PFSK-1 (cell line): ENCODE results near the gene ZNF652.

Experiments used
- TAF1 ChIP-seq: IDR thresholded peaks from 2 replicates; pipeline ENCODE4 v1.6.1; 2012; ENCODE audit warnings: low read length, control low read depth, borderline replicate concordance; ENCODE audit not compliant: insufficient read depth
- TF ChIP-seq, protein P1 (sequence below), 2 experiments: IDR thresholded peaks; 2 replicates each; pipeline versions ENCODE4 v1.6.1 to v1.8.0; 2011 to 2012; ENCODE audit warnings: low read depth in 2 of 2, low read length in 2 of 2, control low read depth in 1 of 2, inconsistent platforms in 1 of 2, mild to moderate bottlenecking in 1 of 2, moderate library complexity in 1 of 2; ENCODE audit not compliant: insufficient read depth in 1 of 2

DNA sequence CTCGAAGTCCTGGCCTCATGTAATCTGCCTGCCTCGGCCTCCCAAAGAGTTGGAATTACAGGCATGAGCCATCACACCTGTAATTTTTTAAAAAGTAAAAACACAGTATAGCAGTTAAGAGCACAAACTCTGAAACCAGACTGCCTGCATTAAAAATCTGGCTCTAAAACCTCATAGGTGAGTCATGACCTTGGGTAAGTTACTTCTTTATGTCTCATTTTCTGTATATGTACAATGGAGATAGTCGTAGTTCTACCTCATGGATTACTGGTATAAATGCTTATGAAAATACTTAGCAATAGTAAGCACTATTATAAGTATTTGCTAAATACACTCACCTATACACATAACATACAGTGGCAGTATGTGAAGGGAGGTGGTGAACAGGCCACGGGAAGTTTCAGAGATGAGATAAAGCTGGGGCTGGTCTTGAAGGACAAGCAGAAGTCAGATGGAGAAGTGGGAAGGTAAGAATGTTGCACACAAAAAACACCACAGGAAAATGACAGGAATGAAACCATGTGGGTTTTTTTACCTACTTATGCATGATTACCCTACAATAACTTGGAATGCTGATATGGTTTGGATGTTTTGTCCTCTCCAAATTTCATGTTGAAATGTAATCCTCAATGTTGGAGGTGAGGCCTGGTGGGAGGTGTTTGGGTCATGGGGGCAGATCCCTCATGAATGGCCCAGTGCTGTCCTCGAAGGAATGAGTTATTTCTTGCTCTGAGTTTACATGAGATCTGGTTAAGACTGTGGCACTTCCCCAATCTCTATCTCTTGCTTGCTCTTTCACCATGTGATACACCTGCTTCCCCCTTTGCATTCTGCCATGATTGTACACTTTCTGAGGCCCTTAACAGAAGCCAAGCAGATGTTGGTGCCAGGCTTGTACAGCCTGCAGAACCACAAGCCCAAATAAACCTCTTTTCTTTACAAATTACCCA is 33.9 kb downstream of the ZNF652 start:
- TF ChIP-seq, protein P1, sequence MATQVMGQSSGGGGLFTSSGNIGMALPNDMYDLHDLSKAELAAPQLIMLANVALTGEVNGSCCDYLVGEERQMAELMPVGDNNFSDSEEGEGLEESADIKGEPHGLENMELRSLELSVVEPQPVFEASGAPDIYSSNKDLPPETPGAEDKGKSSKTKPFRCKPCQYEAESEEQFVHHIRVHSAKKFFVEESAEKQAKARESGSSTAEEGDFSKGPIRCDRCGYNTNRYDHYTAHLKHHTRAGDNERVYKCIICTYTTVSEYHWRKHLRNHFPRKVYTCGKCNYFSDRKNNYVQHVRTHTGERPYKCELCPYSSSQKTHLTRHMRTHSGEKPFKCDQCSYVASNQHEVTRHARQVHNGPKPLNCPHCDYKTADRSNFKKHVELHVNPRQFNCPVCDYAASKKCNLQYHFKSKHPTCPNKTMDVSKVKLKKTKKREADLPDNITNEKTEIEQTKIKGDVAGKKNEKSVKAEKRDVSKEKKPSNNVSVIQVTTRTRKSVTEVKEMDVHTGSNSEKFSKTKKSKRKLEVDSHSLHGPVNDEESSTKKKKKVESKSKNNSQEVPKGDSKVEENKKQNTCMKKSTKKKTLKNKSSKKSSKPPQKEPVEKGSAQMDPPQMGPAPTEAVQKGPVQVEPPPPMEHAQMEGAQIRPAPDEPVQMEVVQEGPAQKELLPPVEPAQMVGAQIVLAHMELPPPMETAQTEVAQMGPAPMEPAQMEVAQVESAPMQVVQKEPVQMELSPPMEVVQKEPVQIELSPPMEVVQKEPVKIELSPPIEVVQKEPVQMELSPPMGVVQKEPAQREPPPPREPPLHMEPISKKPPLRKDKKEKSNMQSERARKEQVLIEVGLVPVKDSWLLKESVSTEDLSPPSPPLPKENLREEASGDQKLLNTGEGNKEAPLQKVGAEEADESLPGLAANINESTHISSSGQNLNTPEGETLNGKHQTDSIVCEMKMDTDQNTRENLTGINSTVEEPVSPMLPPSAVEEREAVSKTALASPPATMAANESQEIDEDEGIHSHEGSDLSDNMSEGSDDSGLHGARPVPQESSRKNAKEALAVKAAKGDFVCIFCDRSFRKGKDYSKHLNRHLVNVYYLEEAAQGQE (IDR thresholded peaks at IDR 0.05; ENCODE audit: insufficient read depth in 1 of 2, low read depth in 2 of 2, low read length in 2 of 2): no peak
- TF ChIP-seq TAF1: no peak
